Stimulated activated CD8-positive, alpha-beta memory T cell treated with anti-CD3 and anti-CD28 coated beads, Interleukin-7, amount 100 ng/mL, for 1 hour (primary cell): ENCODE measurements around the gene ADORA1.

Experiments used
- DNase-seq, 2 donors: peaks; one replicate each; pipeline ENCODE4 v3.0.0-alpha.2; 2020; ENCODE audit warnings: low read depth in 2 of 2

Gene ADORA1

DNA sequence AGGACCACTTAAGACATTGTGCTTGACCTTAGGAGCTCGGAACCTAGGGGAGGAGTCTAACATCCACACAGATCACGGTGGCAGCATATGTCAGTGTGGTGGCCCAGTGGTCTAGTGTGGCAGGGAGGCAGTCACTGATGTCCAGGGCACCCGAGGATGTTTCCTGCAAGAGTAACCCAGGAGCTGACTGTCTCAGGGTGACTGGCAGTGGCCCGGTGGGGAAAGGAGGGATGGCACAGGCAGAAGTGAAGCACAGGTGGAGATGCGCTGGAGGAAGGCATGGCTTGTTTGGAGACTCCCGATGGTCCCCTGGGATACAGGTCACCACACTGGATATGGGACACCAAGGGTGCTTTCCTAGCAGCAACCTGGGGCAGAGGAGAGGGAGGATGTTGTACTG, 85.6 kb downstream of the ADORA1 start:
- no peak for DNase-seq

- DNase-seq = no peak
These were observed 87.3 kb downstream of the ADORA1 start for GRCh38 chr1:203214871-203215270.

DNA sequence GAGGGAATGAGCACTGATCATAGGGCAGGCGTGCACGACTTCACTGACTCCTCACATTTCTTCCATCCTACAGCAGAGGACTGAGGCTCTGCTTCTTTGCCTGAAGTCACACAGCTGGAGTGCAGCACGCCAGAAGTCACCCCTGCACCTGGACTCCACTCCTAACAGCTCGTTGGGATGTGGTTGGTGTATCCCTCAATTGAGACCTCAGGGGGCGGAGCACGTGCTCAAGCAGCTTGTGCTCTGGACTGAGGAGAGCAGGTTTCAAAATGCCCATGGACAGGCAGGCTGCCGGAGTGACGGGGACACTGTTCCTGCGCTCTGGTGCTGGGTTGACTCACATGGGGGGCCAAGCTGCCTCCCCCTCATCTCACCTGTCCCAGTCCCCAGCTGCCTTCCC, 88.0 kb downstream of the ADORA1 start:
- no peak for DNase-seq

GRCh38 chr1:203216274-203217138, 89.0 kb downstream of the ADORA1 start:
- DNase-seq = peak; percentile 10 to 21
